Fibroblast of pulmonary artery (primary cell): Measurements from ENCODE around the gene BRINP3.

ENCODE experiments used
- DNase-seq: peaks from one replicate; pipeline ENCODE4 v3.0.0-alpha.2; 2010; ENCODE audit warnings: low read depth
- H3K4me3 ChIP-seq: replicated peaks from 2 replicates; pipeline ENCODE4 v1.5.1; 2011; ENCODE audit warnings: low read depth, mild to moderate bottlenecking, control low read depth, low read length, moderate library complexity
- TF ChIP-seq, protein P1 (sequence below): IDR thresholded peaks from 2 replicates; pipeline ENCODE4 v1.5.1; 2011; ENCODE audit warnings: mild to moderate bottlenecking, control low read depth, low read length, inconsistent platforms; ENCODE audit errors: missing control alignments

The BRINP3 gene

GRCh38 chr1:190154744-190155143, 322.9 kb downstream of the BRINP3 start:
- no peak overlapping the region for H3K4me3 ChIP-seq
- no peak for DNase-seq
- TF ChIP-seq, protein P1, sequence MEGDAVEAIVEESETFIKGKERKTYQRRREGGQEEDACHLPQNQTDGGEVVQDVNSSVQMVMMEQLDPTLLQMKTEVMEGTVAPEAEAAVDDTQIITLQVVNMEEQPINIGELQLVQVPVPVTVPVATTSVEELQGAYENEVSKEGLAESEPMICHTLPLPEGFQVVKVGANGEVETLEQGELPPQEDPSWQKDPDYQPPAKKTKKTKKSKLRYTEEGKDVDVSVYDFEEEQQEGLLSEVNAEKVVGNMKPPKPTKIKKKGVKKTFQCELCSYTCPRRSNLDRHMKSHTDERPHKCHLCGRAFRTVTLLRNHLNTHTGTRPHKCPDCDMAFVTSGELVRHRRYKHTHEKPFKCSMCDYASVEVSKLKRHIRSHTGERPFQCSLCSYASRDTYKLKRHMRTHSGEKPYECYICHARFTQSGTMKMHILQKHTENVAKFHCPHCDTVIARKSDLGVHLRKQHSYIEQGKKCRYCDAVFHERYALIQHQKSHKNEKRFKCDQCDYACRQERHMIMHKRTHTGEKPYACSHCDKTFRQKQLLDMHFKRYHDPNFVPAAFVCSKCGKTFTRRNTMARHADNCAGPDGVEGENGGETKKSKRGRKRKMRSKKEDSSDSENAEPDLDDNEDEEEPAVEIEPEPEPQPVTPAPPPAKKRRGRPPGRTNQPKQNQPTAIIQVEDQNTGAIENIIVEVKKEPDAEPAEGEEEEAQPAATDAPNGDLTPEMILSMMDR = no peak

DNA sequence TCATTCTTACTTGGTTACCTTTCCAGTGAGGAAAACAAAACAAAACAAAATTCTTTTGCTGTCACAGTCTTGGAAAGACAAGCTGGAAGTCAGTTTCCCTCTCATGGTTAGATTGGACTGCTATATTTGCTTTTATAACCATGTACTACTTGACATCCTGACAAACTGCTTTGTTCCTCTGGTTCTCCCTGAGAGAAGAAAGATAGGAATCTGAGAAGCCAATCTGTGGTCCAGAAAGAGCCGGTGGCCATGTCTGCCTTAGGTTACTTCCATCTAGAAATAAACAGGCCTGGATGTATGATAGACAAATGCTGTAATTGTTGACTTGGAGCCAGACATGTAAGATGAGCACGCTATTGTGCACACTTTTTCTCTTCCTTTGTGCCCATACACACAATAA, 330.0 kb downstream of the BRINP3 start:
- H3K4me3 ChIP-seq = no peak overlapping the region
- TF ChIP-seq, protein P1 = no peak
- DNase-seq = no peak

- TF ChIP-seq, protein P1 = no peak
- DNase-seq = no peak
- no peak overlapping the region for H3K4me3 ChIP-seq
Measured at GRCh38 chr1:190144650-190145049, 333.0 kb downstream of the BRINP3 start.

DNA sequence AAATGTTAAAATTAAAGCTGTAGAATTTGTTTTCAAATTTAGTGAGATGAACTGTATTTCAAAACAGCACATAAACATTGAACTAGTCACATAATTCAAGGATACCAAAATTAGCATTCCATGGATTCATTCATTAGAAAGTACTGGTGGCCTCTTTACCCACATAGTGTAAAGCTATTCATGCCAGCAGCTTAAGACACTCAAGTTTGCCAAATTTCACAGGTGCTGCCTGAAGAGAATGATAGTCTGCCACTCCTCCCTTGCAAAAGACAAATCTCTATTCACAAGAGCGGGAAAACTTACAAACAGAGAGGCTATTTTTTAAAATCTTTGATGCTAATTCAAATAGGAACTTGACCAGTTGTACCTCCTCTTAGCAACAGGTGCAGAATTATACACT, 337.0 kb downstream of the BRINP3 start:
- DNase-seq = no peak
- TF ChIP-seq, protein P1 = no peak
- no peak overlapping the region for H3K4me3 ChIP-seq

DNA sequence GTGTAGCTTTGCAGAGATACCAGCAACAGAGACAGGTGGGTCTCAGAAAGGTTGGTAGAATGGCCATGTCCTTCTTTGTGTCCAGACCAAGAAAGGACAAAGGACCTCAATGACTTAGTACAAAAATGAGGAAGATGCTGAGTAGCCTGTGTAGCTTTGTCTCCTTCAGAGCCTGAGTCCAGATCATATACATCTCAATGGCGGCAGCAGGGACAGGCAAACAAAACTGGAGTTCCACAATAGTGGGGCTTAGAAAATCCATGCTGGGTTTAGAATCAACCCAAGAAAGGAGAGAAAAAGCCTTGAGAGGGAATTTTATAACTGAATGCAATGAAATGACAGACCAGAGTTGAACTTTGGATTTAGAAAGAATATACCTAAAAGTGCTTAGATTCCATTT, 339.0 kb downstream of the BRINP3 start:
- no peak overlapping the region for H3K4me3 ChIP-seq
- TF ChIP-seq, protein P1 = no peak
- no peak for DNase-seq

DNA sequence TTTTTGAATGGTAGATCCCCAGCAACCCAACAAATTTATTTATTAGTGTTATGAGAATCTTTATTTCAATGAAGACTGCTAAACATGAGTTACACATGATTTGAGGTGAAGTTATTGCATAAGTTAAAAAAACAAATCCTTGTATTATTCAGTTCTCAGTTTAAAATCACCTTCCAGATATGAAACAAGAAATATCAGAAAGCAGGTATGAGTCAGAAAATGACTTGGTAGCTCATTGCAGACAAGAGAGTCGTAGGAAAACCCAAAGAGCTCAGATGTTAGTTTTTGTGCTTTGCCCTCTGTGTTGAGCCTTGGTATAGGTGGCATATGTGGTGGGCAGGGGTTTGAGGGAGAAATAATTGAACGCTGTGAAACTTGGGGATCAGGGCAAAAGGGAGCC, 339.4 kb downstream of the BRINP3 start:
- DNase-seq = no peak
- H3K4me3 ChIP-seq = no peak overlapping the region
- TF ChIP-seq, protein P1 = no peak

DNA sequence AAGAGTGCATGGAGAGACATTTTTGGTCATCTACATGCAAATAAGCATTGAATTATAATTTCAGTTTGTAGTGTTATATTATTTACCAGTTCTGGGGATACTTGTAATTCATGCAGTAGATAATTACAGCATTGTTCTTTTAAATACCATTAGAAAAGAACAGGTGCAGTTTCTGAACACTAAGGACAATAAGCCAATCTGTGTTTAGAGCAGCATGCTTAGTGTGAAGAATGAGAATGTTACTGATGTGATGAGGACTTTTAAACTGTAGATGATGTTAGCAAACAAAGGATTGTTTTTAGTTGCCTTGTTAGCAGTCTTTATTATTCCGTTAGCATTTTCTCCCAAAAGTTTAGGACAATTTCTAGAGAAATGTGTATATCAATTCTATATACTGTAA, 348.3 kb downstream of the BRINP3 start:
- TF ChIP-seq, protein P1 = no peak
- H3K4me3 ChIP-seq = no peak overlapping the region
- no peak for DNase-seq
